RKO (cell line): ENCODE measurements around the gene TOX2.

Experiments used
- DNase-seq: peaks from one replicate; pipeline ENCODE4 v3.0.0-alpha.2; 2016; ENCODE audit warnings: low spot score

TOX2 gene

DNA sequence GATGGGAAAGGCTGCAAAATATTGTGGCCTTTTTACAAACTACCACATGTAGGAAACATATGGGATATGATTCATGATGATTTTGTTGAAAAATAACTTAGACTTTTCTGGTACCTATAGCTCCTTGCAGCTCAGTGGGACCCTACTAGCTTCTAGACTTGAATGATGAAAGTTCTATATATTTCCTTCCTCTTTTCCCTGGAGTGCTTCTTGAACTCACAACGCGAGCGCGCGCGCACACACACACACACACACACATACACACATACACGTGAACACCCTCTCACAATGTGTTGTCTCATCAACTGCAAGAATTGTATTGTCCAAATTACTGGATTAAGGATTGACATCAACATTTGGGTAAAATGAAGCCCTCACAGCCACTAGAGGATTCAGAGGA is 61.9 kb downstream of the TOX2 start:
- no peak for DNase-seq

DNA sequence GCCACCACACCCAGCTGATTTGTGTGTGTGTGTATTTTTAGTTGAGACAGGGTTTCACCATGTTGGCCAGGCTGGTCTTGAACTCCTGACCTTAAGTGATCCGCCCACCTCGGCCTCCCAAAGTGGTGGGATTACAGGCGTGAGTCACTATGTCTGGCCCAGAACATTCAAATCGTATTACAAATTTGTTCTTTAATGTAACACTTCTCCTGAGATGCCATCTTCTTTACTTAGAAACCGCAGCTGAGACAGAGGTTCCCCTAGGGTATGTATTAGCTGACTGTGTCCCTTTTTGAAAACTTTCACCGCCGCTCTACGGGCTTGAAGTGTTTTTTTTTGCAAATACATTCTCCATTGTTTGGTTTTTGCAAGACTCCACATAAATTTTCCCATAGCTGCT is 62.6 kb downstream of the TOX2 start:
- no peak for DNase-seq

- no peak for DNase-seq
Measured at GRCh38 chr20:43977962-43978361, 63.3 kb downstream of the TOX2 start.

- no peak for DNase-seq
Measured at GRCh38 chr20:43979576-43980105, 65.0 kb downstream of the TOX2 start.

- no peak for DNase-seq
Measured at GRCh38 chr20:43981540-43981939, 66.9 kb downstream of the TOX2 start.

- no peak for DNase-seq
Measured at GRCh38 chr20:43982016-43982415, 67.4 kb downstream of the TOX2 start.

DNA sequence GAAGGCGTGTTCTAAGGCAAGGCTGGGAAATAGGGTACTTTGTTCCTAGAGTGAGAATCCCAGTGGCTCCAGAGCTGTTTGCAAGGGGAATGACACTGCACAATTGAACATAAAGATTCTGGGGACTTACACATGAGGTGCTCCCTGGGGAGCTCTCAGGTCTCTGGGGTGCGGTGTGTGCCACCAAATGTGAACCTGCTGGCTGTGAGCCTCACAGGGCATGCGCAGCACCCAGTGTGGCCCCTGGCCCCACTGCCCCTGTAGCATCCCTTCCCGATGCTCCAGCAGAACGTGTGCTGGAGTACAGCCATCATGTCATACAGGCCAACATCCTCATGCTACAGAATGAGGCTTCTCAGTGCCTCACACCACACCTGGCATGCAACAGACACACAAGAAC is 68.2 kb downstream of the TOX2 start:
- no peak for DNase-seq

GRCh38 chr20:43983359-43983758 is 68.7 kb downstream of the TOX2 start:
- no peak for DNase-seq

- no peak for DNase-seq
Measured at GRCh38 chr20:43983904-43984361, 69.3 kb downstream of the TOX2 start.

- no peak for DNase-seq
Measured at GRCh38 chr20:43984587-43984986, 69.9 kb downstream of the TOX2 start.

DNA sequence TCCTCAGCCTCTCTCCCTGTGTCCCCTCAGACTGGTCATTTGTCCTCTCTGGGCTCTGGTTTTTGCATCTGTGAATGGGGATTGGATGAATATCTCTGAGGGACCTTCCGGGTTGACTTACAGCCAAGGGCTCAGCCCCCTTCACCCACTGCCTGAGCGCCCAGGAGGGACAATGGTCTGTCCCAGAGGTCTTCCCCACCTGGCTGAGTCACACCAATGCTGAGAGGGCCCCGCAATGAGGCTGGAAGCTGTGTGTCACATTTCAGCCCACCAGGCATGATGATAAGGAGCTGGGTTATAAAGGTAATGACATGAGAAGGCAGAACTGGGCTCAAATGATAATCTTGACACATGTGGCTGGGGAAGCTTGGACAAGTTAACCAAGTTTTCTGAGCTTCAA is 70.5 kb downstream of the TOX2 start:
- DNase-seq = no peak

DNA sequence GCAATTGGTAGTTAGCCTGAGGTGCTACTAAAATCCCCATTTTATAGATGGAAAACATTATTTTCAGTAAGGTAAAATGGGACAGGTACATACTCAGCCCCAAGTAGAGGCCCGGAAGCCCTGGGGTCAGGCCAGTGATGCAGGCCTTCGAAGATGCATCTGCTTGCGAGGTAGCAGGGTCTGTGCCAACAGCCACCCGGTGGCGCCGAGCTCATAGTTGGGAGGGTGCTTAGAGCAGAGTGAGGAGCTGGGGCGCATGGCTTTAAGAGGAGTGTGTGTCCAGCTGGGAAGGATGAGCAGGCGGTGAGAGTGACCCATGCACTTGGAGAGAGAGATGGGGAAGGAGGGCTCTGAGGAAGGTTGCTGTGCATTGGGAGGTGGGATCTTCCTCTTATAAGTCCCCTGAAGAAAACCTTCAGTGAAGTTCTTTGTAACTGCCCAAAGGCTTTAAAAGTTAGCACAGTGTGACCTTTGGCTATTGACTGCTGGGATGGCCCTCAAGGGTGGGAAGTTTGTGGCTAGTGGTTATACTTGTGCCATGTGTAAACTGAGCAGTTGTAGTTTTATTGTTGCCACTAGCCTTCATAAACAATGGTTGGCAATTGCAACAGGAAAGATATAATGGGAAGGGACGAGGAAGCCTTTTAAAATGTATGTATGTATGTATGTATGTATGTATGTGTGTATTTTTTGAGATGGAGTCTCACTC is 71.1 kb downstream of the TOX2 start:
- no peak for DNase-seq

- DNase-seq = no peak
Measured at GRCh38 chr20:43987018-43987417, 72.4 kb downstream of the TOX2 start.

- DNase-seq = no peak
Measured at GRCh38 chr20:43987531-43987930, 72.9 kb downstream of the TOX2 start.

GRCh38 chr20:43988451-43988850 is 73.8 kb downstream of the TOX2 start:
- no peak for DNase-seq

DNA sequence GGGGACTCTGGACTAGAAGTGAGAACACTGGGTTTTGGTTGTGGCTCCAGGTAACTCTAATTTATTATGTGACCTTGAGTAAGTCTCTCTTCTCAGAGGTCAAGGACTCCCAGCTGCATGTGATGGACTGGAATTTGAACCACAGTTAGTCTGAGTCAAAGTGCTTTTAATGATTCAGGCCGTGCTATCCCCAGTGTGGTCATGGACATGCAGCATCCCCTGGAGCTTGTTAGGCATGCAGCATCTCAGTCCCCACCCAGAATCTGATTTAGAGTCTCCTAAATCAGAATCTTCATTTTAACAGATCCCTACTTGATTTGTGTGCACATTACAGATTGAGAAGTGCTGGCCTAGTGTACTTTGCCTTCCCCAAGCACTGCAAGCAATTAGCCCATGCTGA is 74.2 kb downstream of the TOX2 start:
- peak; percentile 23 for DNase-seq

DNA sequence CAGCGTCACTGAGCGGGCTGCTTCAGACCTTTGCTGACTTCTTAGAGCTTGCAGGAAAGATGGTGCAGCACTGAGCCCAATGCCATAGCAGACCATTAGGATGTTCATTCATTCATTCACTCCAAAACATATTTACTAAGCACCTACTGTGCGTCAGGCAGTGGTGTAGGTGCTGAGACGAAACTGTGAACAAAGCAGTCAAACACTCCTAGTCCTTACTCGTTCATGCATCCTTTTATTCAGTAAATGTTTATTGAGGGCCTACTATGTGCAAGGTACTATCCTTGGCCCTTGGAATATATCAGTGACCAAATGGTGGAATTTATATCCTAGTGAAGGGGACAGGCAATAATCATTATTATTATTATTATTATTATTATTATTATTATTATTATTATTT is 76.6 kb downstream of the TOX2 start:
- DNase-seq = no peak

- no peak for DNase-seq
Measured at GRCh38 chr20:43991982-43992381, 77.3 kb downstream of the TOX2 start.

- DNase-seq = no peak
Measured at GRCh38 chr20:43992885-43993284, 78.2 kb downstream of the TOX2 start.

DNA sequence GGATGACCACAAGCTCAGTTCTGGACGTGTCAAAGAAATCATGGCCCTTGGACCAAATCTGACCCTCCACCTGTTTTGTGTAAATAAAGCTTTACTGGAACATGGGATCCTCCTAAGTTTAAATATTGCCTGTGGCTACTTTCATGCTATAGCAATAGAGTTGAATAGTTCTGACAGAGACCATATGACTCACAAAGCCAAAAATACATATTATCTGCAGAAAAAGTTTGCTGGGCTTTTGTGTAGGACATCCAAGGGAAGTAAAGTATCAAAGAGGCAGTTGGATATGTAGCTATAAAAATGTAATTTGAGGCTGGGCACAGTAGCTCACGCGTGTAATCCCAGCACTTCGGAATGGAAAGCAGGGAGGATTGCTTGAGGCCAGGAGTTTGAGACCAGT is 78.9 kb downstream of the TOX2 start:
- DNase-seq = no peak

GRCh38 chr20:43994486-43995100 is 79.9 kb downstream of the TOX2 start:
- DNase-seq = peak; percentile 33

GRCh38 chr20:43995645-43996044 is 81.0 kb downstream of the TOX2 start:
- DNase-seq = no peak

DNA sequence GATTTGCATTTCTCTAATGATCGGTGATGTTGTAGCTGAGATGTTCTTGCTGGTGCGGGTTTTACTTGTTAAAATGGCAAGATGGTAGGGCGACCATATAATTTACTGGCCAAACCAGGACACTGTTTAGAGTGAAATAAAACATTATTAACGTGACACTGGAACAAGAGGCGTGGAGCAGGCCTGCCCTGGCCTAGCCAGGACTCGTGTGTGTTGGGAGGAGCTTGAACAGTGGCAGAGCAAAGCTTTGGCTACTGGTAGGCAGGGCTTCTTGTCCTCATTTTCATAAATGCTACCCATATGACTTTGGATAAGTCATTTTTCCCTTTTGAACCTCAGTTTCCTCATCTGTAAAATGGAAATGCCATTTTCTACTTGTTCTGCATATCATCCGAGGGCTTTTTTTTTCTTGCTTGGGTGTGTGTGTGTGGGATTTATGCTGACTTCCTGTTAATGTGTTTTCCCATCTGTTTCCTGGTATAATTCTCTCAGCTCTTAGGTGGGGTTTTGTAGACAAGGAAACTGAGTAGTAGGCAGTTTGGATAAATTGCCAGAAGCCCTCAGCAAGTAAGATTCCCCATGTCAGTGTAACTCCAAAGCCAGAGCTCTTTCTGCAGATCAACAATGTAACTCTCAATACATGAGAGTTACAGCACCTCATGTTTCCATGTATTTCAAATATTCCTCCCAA is 81.7 kb downstream of the TOX2 start:
- DNase-seq = no peak
